ENCODE results near the gene ERP27. TPM values are rescaled to one million over a fixed set of nuclear protein-coding genes. Genes with fewer than 3 reads are reported as not detected.

The ERP27 gene
- total and polyA plus RNA-seq, 2 of the 8 experiments (the other 6 are each of a cell fraction or from before 2014, with no cell fraction given): not detected

GRCh38 chr12:14959126-14959440, 20.7 kb upstream of the ERP27 start:
- 96% methylated on average over 10 of the region's 10 CpGs; no CpG with 5 or more reads in 1 of the 2 experiments for WGBS, 2 experiments (ENCODE audit: extremely low coverage in 1 of 2, insufficient coverage in 1 of 2, insufficient read length in 1 of 2, insufficient replicate concordance in 2 of 2, low coverage in 1 of 2, low lambda C conversion rate in 2 of 2, missing lambda C conversion rate in 1 of 2)
- H2AFZ ChIP-seq (ENCODE audit: low read length): no peak overlapping the region
- H3K27me3 ChIP-seq (replicated peaks in 1 of 4; ENCODE audit: control insufficient read depth in 3 of 4, extremely low read depth in 1 of 4, insufficient read depth in 3 of 4, low read length in 3 of 4): no peaks in the 10 kb centered on the region
- no peak overlapping the region for H2BK15ac ChIP-seq (ENCODE audit: low read length)
- no peaks in the 10 kb centered on the region for H3K79me1 ChIP-seq (ENCODE audit: low read depth, low read length)
- no peak overlapping the region for H4K5ac ChIP-seq (ENCODE audit: insufficient read length, low read depth, low read length)
- H3K27ac ChIP-seq (ENCODE audit: low read depth, low read length): no peak overlapping the region
- H3K36me3 ChIP-seq (ENCODE audit: control insufficient read depth in 2 of 4, insufficient read depth in 4 of 4, low read length in 3 of 4): no peaks in the 10 kb centered on the region
- no peak overlapping the region for H2BK5ac ChIP-seq (ENCODE audit: low read depth, low read length)
- no peaks in the 10 kb centered on the region for H3K79me2 ChIP-seq (ENCODE audit: control insufficient read depth in 1 of 2, insufficient read depth in 2 of 2, low read length in 2 of 2)
- DNase-seq (ENCODE audit: low read depth in 1 of 2, low spot score in 2 of 2): no peak
- H3K23ac ChIP-seq (ENCODE audit: insufficient read length): no peak overlapping the region
- H3K4ac ChIP-seq (replicated peaks; ENCODE audit: insufficient read length, low read depth, low read length): no peak overlapping the region
- TF ChIP-seq CREB1 (IDR thresholded peaks at IDR 0.05) (no peak), SP2 (IDR thresholded peaks at IDR 0.05; ENCODE audit: low read length) (no peak), SIN3A (conservative IDR thresholded peaks at IDR 0.05 in 1 of 2, IDR thresholded peaks at IDR 0.05 in 1 of 2; ENCODE audit: low read depth in 1 of 2, low read length in 2 of 2) (no peak), TAF1 (IDR thresholded peaks at IDR 0.05; ENCODE audit: low read depth, low read length) (no peak), CEBPB (IDR thresholded peaks at IDR 0.05; ENCODE audit: low read depth, low read length) (no peak), EZH2 (IDR thresholded peaks at IDR 0.05; ENCODE audit: low read depth, low read length, severe bottlenecking) (no peak), CBX5 (IDR thresholded peaks at IDR 0.05; ENCODE audit: low read depth, low read length) (no peak)
- no peak for FAIRE-seq
- no peak overlapping the region for H3K4me2 ChIP-seq (ENCODE audit: insufficient read depth in 1 of 2, low read depth in 2 of 2, low read length in 2 of 2)
- H3K4me3 ChIP-seq (ENCODE audit: extremely low read depth in 1 of 4, insufficient read depth in 2 of 4, low read depth in 3 of 4, low read length in 4 of 4): no peak overlapping the region
- POLR2A ChIA-PET (ENCODE audit: partially characterized antibody): no interaction called here
- H2BK12ac ChIP-seq (ENCODE audit: low read depth, low read length): no peak overlapping the region
- H3K9ac ChIP-seq (replicated peaks in 1 of 4; ENCODE audit: extremely low read depth in 1 of 4, low read depth in 3 of 4, low read length in 3 of 4): no peak overlapping the region
- H2BK20ac ChIP-seq (ENCODE audit: low read length): no peak overlapping the region
- CTCF ChIA-PET (ENCODE audit: partially characterized antibody): interaction anchor here (0.8 to 3.7 kb wide), 3 partner anchors 9 to 23 kb away, joined by 3 to 9 read pairs (median 3); partner anchors contain the start of gene ERP27
- no peak overlapping the region for H4K91ac ChIP-seq (replicated peaks; ENCODE audit: insufficient read length, low read length)
- no peaks in the 10 kb centered on the region for H3K9me3 ChIP-seq (ENCODE audit: insufficient read depth in 2 of 2, low read depth in 1 of 2, low read length in 1 of 2)
- no peak overlapping the region for H3K18ac ChIP-seq (ENCODE audit: extremely low read depth, low read length)
- H4K20me1 ChIP-seq (replicated peaks in 1 of 2; ENCODE audit: control insufficient read depth in 1 of 2, insufficient read depth in 2 of 2, low read length in 2 of 2): no peaks in the 10 kb centered on the region
- no peaks in the 10 kb centered on the region for H3K23me2 ChIP-seq (ENCODE audit: low read depth, low read length)
- H2AK5ac ChIP-seq (ENCODE audit: low read depth, low read length): no peak overlapping the region
- no peak overlapping the region for H3K56ac ChIP-seq (replicated peaks; ENCODE audit: insufficient read length, low read depth, low read length)
- H4K8ac ChIP-seq (ENCODE audit: extremely low read depth, insufficient read depth, low read length): no peak overlapping the region
- H2BK120ac ChIP-seq (replicated peaks; ENCODE audit: low read depth, low read length): no peak overlapping the region
- H3K14ac ChIP-seq (ENCODE audit: insufficient read length): no peak overlapping the region
- no peaks in the 10 kb centered on the region for H3K4me1 ChIP-seq (replicated peaks in 1 of 4; ENCODE audit: control insufficient read depth in 3 of 4, insufficient read depth in 4 of 4, low read length in 3 of 4)

Data from H1 (cell line).